Neural progenitor cell (in vitro differentiated cells): ENCODE results near the gene SLC27A3. TPM values are rescaled to one million over a fixed set of nuclear protein-coding genes. Genes with fewer than 3 reads are reported as not detected.

Experiments used
- DNase-seq: peaks from one replicate; pipeline ENCODE4 v3.0.0-alpha.2; 2016; ENCODE audit warnings: low spot score
- H2AFZ ChIP-seq: fragments of 200-600 bp; sonication (generic); replicated peaks from 2 replicates; pipeline ENCODE4 v1.6.1; 2016; ENCODE audit warnings: antibody characterized with exemption
- H3F3A ChIP-seq: fragments of 200-600 bp; sonication (generic); 2 replicates; pipeline ENCODE4 v1.6.1; 2016; ENCODE audit warnings: antibody characterized with exemption, low read depth
- H3K27ac ChIP-seq: fragments of 200-600 bp; sonication (generic); 2 replicates; pipeline ENCODE4 v1.5.1; 2016; ENCODE audit warnings: mild to moderate bottlenecking
- H3K27me3 ChIP-seq: fragments of 200-600 bp; sonication (generic); 2 replicates; pipeline ENCODE4 v1.6.1; 2016; ENCODE audit warnings: mild to moderate bottlenecking, moderate library complexity
- H3K36me3 ChIP-seq: fragments of 200-600 bp; sonication (generic); 2 replicates; pipeline ENCODE4 v1.5.1; 2016
- H3K4me1 ChIP-seq: fragments of 200-600 bp; sonication (generic); 2 replicates; pipeline ENCODE4 v1.6.1; 2016; ENCODE audit warnings: mixed run types
- H3K4me2 ChIP-seq: fragments of 200-600 bp; sonication (generic); 2 replicates; pipeline ENCODE4 v1.6.1; 2016
- H3K4me3 ChIP-seq: fragments of 200-600 bp; sonication (generic); 2 replicates; pipeline ENCODE4 v1.5.1; 2016
- H3K79me2 ChIP-seq: fragments of 200-600 bp; sonication (generic); 2 replicates; pipeline ENCODE4 v1.6.1; 2016; ENCODE audit warnings: low read depth
- H3K9ac ChIP-seq: fragments of 200-600 bp; sonication (generic); 2 replicates; pipeline ENCODE4 v1.6.1; 2016
- H3K9me3 ChIP-seq: fragments of 200-600 bp; sonication (generic); 2 replicates; pipeline ENCODE4 v1.5.1; 2016; ENCODE audit warnings: low read depth
- H4K20me1 ChIP-seq: fragments of 200-600 bp; sonication (generic); 2 replicates; pipeline ENCODE4 v1.6.1; 2016; ENCODE audit warnings: low read depth
- H3K27ac Mint-ChIP-seq: 3 replicates; pipeline ENCODE4 v1.8.0; 2021; ENCODE audit warnings: mixed read lengths
- H3K27me3 Mint-ChIP-seq: 2 replicates; pipeline ENCODE4 v1.8.0; 2022; ENCODE audit warnings: low read depth, mild to moderate bottlenecking, inconsistent platforms, moderate library complexity, mixed read lengths; ENCODE audit not compliant: insufficient read depth
- H3K36me3 Mint-ChIP-seq: 3 replicates; pipeline ENCODE4 v1.8.0; 2021; ENCODE audit warnings: mixed read lengths
- H3K4me1 Mint-ChIP-seq: 3 replicates; pipeline ENCODE4 v1.8.0; 2021; ENCODE audit warnings: mixed read lengths
- H3K4me3 Mint-ChIP-seq: 3 replicates; pipeline ENCODE4 v1.8.0; 2021; ENCODE audit warnings: mild to moderate bottlenecking, moderate library complexity, mixed read lengths
- H3K9me3 Mint-ChIP-seq: 3 replicates; pipeline ENCODE4 v1.8.0; 2020; ENCODE audit warnings: mixed read lengths
- EZH2 ChIP-seq: fragments of 200-600 bp; sonication (generic); IDR thresholded peaks from 2 replicates; pipeline ENCODE4 v1.6.1; 2017; ENCODE audit warnings: antibody characterized with exemption, mild to moderate bottlenecking, moderate library complexity
- EZH2phosphoT487 ChIP-seq: fragments of 200-600 bp; sonication (generic); IDR thresholded peaks from 2 replicates; pipeline ENCODE4 v1.6.1; 2017; ENCODE audit warnings: antibody characterized with exemption
- total RNA-seq: library from RNA; depleted of rRNA; stranded (reverse); fragments of >200 nt; gene quantifications from 2 replicates; pipeline ENCODE4 v1.2.3, GENCODE V29; 2015; ENCODE audit warnings: low replicate concordance
- TF ChIP-seq, protein P1 (sequence below): fragments of 200-600 bp; sonication (generic); IDR thresholded peaks from 2 replicates; pipeline ENCODE4 v1.5.1; 2017; ENCODE audit warnings: antibody characterized with exemption, mild to moderate bottlenecking

The SLC27A3 gene, protein sequence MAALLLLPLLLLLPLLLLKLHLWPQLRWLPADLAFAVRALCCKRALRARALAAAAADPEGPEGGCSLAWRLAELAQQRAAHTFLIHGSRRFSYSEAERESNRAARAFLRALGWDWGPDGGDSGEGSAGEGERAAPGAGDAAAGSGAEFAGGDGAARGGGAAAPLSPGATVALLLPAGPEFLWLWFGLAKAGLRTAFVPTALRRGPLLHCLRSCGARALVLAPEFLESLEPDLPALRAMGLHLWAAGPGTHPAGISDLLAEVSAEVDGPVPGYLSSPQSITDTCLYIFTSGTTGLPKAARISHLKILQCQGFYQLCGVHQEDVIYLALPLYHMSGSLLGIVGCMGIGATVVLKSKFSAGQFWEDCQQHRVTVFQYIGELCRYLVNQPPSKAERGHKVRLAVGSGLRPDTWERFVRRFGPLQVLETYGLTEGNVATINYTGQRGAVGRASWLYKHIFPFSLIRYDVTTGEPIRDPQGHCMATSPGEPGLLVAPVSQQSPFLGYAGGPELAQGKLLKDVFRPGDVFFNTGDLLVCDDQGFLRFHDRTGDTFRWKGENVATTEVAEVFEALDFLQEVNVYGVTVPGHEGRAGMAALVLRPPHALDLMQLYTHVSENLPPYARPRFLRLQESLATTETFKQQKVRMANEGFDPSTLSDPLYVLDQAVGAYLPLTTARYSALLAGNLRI
- total RNA-seq = 8.2 and 10.1 TPM in 2 replicates

DNA sequence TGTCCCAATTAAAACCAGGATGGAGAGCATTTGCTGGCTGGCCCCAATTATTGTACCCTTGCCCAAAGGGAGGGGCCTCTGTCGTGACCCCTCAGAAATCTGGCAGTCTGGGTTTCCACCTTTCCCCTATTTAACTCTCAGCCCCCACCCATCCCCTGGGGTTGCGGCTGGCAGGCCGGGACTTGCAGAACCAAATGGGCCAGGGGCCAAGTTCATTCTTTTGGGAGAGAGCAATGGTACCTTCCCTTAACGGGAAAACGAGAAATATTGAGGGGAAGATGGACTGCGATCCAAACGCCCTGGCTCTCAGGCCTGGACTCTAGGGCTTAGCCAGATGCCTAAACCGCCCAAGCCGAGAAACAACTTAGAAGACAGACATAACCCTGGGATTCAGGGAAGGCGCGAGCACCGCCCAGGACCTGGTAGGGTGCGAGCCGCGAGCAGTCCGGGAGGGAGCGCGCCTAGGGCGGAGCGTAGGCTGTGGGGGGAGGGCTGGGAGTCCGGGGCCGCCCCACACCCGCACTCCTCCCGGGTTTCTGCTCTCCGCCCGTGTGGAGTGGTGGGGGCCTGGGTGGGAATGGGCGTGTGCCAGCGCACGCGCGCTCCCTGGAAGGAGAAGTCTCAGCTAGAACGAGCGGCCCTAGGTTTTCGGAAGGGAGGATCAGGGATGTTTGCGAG is at the start of gene SLC27A3:
TSS of gene SLC27A3 (plus strand) at position 628 of the 678 bp plus-strand sequence. CDS start 91 bp downstream, outside the sequence.
- TF ChIP-seq EZH2 = no peak
- TF ChIP-seq, protein P1, sequence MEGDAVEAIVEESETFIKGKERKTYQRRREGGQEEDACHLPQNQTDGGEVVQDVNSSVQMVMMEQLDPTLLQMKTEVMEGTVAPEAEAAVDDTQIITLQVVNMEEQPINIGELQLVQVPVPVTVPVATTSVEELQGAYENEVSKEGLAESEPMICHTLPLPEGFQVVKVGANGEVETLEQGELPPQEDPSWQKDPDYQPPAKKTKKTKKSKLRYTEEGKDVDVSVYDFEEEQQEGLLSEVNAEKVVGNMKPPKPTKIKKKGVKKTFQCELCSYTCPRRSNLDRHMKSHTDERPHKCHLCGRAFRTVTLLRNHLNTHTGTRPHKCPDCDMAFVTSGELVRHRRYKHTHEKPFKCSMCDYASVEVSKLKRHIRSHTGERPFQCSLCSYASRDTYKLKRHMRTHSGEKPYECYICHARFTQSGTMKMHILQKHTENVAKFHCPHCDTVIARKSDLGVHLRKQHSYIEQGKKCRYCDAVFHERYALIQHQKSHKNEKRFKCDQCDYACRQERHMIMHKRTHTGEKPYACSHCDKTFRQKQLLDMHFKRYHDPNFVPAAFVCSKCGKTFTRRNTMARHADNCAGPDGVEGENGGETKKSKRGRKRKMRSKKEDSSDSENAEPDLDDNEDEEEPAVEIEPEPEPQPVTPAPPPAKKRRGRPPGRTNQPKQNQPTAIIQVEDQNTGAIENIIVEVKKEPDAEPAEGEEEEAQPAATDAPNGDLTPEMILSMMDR = no peak
- peak within 1 kb of the TSS; percentile 91 for H3K27ac Mint-ChIP-seq
- peaks cover 14% of the 10 kb centered on the region for H3K36me3 Mint-ChIP-seq
- peak; percentile 58 for DNase-seq
- Histone ChIP-seq H3K4me2 (peak within 1 kb of the TSS; percentile 96), H4K20me1 (peaks cover 7% of the 10 kb centered on the region), H3K4me1 (peaks cover 10% of the 10 kb centered on the region), H3F3A (peaks cover 24% of the 10 kb centered on the region), H3K79me2 (no peaks in the 10 kb centered on the region), H3K9ac (peak within 1 kb of the TSS; percentile 68), H3K36me3 (no peaks in the 10 kb centered on the region), H2AFZ (peak within 1 kb of the TSS; percentile 78), H3K9me3 (no peaks in the 10 kb centered on the region), H3K27ac (peak within 1 kb of the TSS; percentile 50), H3K27me3 (peaks cover 6% of the 10 kb centered on the region), H3K4me3 (peak within 1 kb of the TSS; percentile 83)
- peaks cover 19% of the 10 kb centered on the region for H3K27me3 Mint-ChIP-seq
- H3K4me3 Mint-ChIP-seq = peak within 1 kb of the TSS; percentile 86
- no peaks in the 10 kb centered on the region for H3K9me3 Mint-ChIP-seq
- H3K4me1 Mint-ChIP-seq = peaks cover 12% of the 10 kb centered on the region

DNA sequence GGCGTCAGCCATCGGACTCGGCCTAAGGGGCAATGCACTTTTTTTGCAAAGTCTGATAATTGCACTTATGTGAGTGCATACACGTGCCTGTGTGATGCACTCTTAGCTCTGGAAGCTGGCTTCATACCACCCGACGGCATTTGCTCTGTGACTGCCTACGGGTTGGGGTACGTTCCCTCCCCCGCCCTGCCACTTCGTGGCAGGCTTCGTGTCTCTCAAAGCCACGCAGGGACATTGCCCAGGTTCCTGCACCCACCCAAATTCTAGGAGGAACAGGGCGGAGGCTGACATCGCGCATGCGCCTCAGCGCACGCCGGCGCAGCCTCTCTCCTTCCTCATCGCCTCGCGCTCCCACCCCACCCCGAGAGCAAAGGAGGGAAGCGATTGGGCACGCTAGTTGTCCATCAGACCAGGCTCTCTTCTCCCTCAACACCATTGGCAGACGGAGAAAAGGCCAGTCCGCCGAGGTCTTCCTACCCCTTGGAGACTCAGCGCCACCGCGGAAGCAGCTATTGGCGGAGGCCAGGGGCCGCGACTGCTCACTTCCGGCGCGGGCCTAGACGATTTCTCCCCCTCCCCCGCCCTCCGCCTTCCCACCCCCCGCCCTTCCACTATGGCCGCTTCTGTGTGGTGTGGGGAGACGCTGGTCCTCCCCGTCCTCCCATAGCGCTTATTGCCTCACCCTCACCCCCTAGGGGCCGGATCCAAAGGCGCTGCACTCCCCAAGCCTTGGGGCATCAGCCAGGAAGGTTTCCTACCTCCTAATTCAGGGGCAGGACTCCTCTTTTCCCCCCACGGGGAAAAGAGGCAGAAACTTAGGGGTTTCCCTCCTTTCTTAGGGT is 47.5 kb upstream of the SLC27A3 start, which contains the start of gene INTS3:
TSS of gene INTS3 (plus strand) at position 588 of the 842 bp plus-strand sequence. CDS start 585 bp downstream, outside the sequence.
- H3K9me3 Mint-ChIP-seq = no peaks in the 10 kb centered on the region
- peak; percentile 100 for DNase-seq
- Histone ChIP-seq H3F3A (peaks cover 12% of the 10 kb centered on the region), H3K4me3 (peak within 1 kb of the TSS; percentile 93), H4K20me1 (no peaks in the 10 kb centered on the region), H3K79me2 (peaks cover 36% of the 10 kb centered on the region), H3K9me3 (no peaks in the 10 kb centered on the region), H3K4me2 (peak within 1 kb of the TSS; percentile 84), H3K36me3 (no peaks in the 10 kb centered on the region), H3K4me1 (peaks cover 19% of the 10 kb centered on the region), H3K27ac (peak within 1 kb of the TSS; percentile 82), H2AFZ (peak within 1 kb of the TSS; percentile 77), H3K9ac (peak within 1 kb of the TSS; percentile 96), H3K27me3 (no peaks in the 10 kb centered on the region)
- peaks cover 2% of the 10 kb centered on the region for H3K36me3 Mint-ChIP-seq
- no peak for TF ChIP-seq EZH2
- TF ChIP-seq, protein P1 = peak; percentile 31
- TF ChIP-seq EZH2phosphoT487 = no peak
- H3K4me1 Mint-ChIP-seq = peaks cover 30% of the 10 kb centered on the region
- H3K27me3 Mint-ChIP-seq = peaks cover 2% of the 10 kb centered on the region
- peak within 1 kb of the TSS; percentile 94 for H3K27ac Mint-ChIP-seq
- H3K4me3 Mint-ChIP-seq = peak within 1 kb of the TSS; percentile 96
